ENCODE measurements around the gene INCENP.

The INCENP gene

DNA sequence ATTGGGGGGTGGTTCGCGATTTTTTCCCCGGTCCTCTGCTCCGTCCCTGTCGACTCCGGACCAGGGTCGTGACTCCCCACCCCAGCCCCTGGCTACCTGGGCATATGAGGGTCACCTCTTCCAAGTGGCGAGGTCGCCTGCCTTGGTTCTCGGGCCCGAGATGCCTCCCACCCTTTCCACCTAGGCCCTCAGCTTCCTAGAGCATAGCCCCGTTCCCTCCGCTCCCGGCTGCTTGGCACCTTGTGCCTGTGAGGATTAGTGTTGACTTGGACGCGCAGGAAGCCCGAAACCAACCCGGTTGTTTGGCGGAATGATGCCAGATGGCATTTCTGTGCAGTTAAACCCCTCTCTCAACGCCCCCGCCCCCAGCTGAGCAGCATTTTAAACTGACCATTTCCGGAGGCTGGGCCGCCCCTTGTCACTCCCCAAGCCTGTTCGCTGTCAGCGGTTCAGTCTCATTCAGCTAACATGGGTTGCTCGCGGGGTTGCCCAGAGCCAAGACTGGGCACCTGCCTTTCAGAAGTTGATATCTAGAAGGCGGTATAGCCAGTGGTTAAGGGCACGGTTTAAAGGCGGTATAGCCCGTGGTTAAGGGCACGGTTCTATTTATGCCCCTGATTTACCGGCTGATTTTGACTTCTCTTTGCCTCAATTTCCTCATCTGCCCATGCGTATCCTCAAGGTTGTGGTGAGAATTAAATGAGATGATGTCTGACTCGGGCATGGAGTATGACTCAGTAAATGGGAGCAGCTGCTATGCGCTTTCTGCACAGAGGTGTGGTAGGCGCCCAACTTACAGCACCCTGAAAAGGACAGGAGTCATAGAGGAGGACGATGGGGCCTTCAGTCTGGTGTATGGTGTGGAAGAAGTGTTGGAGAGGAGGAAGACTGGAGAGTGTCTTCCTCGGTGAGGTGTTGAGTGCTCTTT lies 639 bp downstream of the INCENP start:
- DNase-seq, result peak; percentile 67

DNA sequence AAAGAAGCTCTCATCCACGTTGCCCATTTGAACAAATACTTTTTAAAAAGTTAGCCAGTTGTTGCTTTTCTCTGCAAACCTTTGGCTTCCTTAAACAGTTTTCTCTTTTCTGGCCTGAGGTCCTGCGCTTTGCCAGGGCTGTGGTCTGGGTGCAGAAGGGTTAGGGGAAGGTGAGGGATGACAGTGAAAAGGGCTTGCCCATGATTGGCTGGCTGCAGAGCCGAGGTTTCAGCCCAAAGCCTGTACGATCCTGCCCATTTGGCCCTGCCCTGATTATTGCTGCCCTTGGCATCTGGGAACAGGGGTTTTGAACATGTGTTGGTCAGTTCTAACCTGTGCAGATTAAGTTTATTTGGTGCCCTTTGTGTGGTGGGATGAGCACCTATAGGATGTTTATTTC lies 1.5 kb downstream of the INCENP start:
- DNase-seq, result no peak

GRCh38 chr11:62125881-62126280 lies 2.1 kb downstream of the INCENP start:
- DNase-seq, result no peak

DNA sequence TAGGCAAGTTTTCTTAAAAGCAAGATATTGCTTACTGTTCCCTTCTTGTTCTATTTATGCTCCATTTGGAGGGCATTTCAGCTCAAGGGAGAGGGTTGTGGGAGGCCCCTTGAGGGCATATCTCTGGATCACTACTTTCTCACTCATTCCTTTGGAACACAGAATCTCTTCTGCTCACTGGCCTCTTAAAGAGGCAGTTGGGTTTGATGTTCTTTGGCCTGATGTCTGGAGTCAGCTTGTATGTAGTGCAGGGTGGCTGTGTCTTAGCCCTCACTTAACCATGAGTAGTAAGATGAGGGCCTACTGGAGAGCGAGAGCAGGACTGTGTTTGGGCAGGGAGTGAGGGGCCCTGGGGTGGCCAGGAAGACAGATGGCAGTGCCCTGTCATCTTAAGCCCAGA lies 3.6 kb downstream of the INCENP start:
- no peak for DNase-seq

DNA sequence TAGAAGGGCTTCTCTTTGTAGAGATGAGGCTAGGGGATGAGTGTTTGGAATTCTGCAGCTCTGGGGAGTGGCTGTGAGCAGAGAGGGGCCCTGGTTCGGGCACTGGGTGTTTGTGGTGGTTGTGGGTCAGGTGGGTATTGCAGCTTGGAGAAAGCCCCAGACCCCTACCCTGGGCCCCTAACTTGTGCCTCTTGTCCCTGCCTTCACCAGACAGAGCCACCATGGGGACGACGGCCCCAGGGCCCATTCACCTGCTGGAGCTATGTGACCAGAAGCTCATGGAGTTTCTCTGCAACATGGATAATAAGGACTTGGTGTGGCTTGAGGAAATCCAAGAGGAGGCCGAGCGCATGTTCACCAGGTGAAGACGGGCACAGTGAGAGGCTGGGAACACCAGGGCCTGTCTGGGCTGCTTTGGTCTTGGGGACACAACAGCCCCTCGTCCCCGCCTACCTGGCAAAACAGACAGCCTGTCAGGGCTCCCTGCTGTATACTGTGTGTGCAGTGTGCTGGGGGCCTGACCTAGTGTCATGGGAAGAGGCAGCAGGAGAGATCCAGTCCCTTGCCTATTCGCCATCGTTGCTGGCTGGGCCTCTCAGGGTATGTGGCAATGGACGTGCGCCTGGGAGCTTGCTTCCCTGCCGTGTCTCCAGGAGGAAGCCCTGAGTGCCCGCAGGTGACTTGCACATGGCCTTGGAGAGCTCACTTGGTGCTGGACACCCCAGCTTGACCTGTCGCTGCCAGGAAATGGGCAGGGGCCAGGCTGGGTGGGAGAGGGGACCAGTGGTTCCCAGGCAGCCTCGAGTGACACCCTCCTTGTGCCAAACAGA lies 4.3 kb downstream of the INCENP start:
- no peak for DNase-seq

DNA sequence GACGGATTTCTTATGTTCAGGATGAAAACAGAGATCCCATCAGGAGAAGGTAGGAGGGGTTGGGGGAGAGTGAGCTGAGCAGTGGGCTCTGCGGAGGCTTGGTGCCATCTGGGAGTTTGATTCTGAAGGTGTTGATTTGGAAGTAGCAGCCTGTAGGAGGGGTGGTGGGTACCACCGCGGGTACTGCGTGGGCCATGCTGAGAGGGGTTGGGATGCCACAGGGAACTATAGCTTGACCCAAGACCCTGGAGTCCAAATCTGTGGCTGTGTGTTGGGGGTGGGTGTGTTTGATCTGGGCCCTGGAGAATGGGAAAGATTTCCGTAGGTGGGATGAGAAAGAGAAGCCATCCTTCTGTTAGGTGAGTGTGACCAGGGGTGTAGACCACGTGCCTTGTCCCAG lies 5.0 kb downstream of the INCENP start:
- no peak for DNase-seq

- DNase-seq, result no peak
Measured at GRCh38 chr11:62129590-62130282, 5.9 kb downstream of the INCENP start.

DNA sequence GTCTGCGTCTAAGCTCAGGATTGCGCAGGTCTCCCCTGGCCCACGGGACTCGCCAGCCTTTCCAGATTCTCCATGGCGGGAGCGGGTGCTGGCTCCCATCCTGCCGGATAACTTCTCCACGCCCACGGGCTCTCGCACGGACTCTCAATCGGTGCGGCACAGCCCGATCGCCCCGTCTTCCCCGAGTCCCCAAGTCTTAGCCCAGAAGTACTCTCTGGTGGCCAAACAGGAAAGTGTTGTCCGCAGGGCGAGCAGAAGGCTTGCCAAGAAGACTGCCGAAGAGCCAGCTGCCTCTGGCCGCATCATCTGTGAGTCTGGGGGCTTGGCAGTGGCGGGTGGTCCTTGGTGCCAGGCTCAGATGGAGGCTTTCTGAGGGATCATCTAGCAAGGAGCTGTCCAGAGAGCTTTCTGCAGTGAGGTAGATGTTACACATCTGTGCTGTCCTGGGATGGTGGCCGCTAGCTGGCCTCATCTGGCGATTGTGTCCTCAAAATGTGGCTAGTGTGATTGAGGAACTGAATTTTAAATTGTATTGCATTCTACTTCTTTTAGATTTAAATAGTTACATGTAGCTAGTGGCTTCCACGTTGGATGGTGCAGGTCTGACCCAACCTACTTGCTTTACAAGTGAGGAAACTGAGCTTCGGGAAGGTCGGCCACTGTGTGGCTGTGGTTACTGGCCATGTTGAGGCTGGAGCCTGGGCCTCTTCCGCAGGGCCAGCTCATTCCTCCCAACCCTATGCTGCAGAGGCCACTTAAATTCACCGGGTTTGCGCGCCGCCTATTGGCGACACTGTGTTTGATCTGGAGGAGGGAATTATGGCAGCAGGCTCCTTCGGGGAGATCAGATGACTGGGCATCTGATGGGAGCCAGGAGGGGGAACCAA lies 6.7 kb downstream of the INCENP start:
- no peak for DNase-seq

DNA sequence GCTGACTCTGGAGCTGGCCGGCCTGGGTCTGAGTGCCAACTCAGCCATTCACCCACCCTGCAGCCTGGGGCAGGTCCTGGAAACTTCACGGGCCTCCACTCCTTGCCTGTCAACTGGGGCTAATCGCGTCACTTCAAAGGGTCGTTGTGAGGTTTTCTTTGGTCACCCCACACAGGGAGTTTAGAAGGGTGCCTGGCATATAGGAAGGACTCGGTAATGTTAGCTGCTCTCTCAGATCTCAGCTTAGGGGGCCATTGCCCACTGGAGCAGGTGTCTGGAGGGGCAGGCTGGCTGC lies 7.3 kb downstream of the INCENP start:
- no peak for DNase-seq

DNA sequence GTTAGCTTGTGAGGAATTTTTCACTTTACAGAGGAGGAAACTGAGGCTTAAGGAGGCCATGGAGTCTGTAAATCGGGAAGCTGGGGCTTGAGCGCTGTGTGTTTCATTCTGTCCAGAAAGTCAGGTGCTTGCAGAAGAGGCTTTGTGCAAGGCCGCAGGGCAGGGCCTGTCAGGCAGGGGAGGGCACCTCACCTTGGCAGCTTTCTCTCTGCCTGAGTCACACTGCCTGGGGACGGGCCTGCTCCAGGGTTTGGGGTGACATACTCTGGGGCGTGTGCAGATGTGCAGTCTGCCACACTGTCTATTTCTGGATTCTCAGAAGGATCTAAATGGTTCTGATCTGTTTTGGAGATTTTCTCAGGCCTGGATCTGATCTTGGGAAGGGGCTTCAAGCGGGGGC lies 8.4 kb downstream of the INCENP start:
- no peak for DNase-seq

DNA sequence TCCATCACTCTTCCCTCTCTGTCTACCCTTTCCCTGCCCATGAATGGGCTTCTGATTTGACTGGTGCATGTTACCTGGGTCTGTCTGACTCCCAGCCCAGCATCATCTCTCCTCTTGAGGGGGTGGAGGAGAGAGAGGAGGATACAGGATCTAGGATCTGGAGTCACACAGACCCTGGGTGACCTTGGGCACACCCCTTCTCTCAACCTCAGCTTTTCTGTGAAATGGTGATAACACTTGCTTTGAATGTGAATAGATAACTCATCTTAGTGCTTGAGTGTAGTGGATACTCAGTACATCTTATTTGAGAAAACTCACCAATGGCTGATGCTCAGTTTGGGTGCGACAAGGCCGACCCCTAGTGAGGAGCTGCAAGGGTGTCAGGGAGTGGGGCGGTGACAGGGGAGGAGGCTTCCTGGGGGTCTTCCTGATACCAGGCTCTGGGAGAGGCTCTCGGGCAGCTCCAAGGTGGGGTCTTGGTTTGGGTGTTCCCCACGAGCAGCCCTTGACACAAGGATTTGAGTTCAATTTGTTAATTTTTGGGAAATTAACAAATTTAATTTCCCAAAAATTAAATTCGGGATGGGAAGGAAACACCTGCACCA lies 9.0 kb downstream of the INCENP start:
- DNase-seq, result no peak

- DNase-seq, result no peak
Measured at GRCh38 chr11:62133328-62134065, 9.7 kb downstream of the INCENP start.

DNA sequence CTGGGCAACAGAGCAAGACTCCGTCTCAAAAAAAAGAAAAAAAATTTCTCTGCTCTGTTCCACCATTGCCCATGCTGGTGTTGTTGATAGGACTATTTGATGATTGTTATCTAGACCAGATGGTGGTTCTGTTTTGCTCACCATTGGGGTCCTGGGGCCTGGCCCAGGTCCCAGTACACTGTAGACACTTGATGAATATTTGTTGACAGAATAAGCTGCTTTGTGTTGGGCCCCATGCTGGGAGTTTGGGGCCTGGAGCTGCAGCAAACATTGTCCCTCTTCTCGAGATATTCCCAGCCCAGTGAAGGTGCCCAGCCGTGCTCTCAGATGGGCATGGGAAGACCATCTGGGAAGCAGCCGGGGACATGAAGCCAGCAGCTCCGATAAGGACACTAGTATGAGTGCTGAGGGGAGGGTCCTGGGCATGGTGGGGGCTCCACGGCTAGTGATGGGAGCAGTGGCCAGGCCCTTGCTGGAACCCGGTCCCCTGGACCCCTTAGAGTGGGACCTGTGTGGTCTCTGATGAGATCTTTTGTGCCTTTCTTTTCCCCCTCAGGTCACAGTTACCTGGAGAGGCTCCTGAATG lies 13.6 kb downstream of the INCENP start:
- no peak for DNase-seq

- DNase-seq, result no peak
Measured at GRCh38 chr11:62137881-62138629, 14.2 kb downstream of the INCENP start.

DNA sequence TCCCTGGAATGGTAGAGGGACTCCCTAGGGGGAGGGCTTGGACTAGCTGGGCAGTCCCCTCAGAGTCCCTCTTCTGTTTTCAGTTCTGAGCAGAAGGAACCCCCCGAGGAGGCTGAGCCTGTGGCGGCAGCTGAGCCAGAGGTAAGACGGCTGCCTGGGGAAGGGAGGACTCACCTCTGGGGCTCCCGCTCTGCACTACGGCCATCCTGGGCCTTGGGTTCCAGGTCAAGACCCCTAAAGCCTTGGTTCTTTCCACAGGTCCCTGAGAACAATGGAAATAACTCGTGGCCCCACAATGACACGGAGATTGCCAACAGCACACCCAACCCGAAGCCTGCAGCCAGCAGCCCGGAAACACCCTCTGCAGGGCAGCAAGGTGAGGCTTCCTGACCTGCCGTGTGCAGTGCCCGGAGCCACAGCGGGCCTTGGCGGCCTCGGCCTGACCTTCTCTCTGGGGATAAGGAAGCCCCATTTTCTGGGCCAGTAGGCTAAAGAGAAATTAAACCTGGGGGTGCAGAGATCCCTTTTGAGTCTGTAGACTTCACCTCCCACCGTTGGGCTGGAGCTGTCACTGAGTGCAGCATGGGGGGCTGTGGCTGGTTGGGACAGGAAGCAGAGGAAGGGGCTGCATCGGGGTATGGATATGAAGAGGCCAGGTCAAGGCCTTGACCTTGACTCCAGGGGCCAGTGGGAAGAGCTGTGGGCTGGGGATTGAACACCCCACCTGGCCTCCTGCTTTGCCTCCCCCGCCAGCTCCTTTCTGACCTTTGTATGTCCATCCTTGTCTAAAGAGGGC lies 15.0 kb downstream of the INCENP start:
- DNase-seq, result no peak

DNA sequence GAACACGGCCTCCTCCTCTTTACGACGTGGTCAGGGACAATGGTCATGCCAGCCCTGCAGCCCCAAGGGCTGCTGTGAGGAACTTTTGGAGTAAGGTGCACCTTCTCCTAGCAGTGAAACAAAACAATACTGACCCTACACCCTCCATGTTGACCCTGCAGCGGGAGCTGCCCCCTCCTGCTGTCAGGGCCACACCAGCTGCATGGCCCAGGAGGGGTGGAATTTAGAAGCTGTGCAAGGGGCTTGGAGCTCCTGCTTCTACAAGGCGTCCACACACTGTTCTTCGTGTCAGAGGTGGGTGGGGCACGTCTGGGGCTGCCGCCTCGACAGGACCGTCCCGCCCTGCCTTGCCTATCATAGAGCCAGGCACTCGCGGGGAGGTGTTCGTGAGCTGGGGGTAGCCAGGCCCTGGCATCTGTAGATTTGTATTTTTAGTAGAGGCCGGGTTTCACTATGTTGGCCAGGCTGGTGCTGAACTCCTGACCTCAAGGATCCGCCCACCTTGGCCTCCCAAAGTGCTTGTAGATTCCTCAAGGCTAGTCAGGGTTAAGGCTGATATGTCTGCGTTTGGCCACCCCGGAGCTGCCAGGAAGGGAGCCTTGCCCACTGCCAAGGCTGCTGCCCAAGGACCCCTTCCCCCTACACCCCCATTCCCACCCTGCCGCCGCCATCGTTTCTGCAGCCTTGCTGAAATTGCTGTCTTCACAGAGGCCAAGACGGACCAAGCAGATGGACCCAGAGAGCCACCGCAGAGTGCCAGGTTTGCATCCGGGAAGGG lies 15.9 kb downstream of the INCENP start:
- no peak for DNase-seq

DNA sequence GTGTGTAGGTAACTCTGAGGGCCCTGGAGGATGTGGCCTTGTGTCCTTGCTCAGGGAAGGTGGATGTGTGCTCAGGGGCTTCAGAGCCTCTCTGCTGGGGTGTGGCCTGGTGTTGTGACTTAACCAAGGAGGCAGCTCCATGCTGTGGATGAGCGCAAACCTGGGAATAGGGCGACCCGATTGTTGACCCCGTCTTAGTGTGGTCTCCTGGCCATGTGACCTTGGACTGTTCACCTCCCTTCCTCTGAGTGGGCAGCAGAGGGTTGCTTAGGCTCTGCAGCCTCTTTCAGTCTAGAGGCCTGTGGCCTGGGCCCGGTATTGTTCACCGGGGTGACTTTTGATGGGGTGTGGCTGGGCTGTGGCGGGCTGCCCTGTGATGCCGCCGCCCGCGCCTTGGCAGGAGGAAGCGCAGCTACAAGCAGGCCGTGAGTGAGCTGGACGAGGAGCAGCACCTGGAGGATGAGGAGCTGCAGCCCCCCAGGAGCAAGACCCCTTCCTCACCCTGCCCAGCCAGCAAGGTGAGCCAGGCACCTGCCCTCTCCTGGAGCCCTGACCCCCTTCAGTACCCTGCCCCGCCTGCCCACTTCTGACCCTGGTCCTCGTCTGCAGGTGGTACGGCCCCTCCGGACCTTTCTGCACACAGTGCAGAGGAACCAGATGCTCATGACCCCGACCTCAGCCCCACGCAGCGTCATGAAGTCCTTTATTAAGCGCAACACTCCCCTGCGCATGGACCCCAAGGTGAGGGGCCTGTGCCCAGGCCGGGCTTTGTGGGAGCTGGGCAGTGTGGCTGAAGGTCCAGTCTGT lies 16.7 kb downstream of the INCENP start:
- DNase-seq, result no peak

All from right forelimb (tissue), 1 donor.